ENCODE results near the gene RIPPLY2.
"Not testable (repeated sequence)": the region's sequence is repeated elsewhere in the genome, so short reads cannot be mapped to it uniquely, and the experiment has no call there.

The RIPPLY2 gene

DNA sequence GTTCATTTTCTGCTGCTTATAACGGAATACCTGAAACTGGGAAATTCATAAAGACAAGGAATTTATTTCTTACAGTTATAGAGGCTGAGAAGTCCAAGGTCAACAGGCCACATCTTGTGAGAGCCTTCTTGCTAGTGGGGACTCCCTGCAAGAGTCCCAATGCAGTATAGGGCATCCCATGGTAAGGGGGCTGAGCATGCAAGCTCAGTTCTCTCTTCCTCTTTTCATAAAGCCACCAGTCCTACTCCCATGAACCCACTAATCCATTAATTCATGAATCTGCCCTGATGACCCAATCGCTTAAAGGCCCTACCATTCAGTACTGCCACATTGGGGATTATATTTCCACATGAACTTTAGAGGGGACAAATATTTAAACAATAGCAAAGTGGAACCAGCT lies 32.8 kb downstream of the RIPPLY2 start:
- TF ChIP-seq, protein P1, sequence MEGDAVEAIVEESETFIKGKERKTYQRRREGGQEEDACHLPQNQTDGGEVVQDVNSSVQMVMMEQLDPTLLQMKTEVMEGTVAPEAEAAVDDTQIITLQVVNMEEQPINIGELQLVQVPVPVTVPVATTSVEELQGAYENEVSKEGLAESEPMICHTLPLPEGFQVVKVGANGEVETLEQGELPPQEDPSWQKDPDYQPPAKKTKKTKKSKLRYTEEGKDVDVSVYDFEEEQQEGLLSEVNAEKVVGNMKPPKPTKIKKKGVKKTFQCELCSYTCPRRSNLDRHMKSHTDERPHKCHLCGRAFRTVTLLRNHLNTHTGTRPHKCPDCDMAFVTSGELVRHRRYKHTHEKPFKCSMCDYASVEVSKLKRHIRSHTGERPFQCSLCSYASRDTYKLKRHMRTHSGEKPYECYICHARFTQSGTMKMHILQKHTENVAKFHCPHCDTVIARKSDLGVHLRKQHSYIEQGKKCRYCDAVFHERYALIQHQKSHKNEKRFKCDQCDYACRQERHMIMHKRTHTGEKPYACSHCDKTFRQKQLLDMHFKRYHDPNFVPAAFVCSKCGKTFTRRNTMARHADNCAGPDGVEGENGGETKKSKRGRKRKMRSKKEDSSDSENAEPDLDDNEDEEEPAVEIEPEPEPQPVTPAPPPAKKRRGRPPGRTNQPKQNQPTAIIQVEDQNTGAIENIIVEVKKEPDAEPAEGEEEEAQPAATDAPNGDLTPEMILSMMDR (conservative IDR thresholded peaks at IDR 0.05): no peak
- no peak for TF ChIP-seq ZFX (IDR thresholded peaks at IDR 0.05)
- H3K27ac ChIP-seq: no peak overlapping the region

GRCh38 chr6:83889621-83890020 lies 36.5 kb downstream of the RIPPLY2 start:
- H3K27ac ChIP-seq: no peak overlapping the region

GRCh38 chr6:83890520-83890919 lies 37.4 kb downstream of the RIPPLY2 start:
- no peak overlapping the region for H3K27ac ChIP-seq
- TF ChIP-seq, protein P1 (conservative IDR thresholded peaks at IDR 0.05): no peak
- no peak for TF ChIP-seq ZFX (IDR thresholded peaks at IDR 0.05)

More at GRCh38 chr6:83889621-83890020, 36.5 kb downstream of the RIPPLY2 start:
- TF ChIP-seq, protein P1 (conservative IDR thresholded peaks at IDR 0.05): no peak
- no peak for TF ChIP-seq ZFX (IDR thresholded peaks at IDR 0.05)

DNA sequence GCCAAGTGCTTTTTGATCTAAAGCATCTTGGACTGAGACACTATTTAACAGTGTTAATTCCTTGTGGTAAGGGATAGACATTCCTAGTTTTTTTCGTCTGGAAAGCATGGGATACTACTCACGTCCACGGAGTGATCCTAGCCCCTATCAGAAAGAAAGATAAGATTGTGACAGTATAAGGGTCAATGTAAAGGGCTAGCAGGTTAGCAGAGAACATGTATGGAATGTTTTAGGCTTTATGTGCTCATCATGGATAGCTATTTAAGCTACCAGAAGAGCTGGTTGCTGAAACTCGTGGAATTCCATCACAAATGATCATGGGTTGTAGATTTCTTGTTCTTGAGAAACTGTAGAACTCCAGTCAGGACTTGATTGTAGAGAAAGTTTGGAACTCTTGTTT lies 38.4 kb downstream of the RIPPLY2 start:
- no peak overlapping the region for H3K27ac ChIP-seq
- no peak for TF ChIP-seq ZFX (IDR thresholded peaks at IDR 0.05)
- TF ChIP-seq, protein P1 (conservative IDR thresholded peaks at IDR 0.05): no peak

GRCh38 chr6:83893024-83893423 lies 39.9 kb downstream of the RIPPLY2 start:
- TF ChIP-seq ZFX (IDR thresholded peaks at IDR 0.05): no peak
- TF ChIP-seq, protein P1 (conservative IDR thresholded peaks at IDR 0.05): no peak

GRCh38 chr6:83897094-83897493 lies 43.9 kb downstream of the RIPPLY2 start:
- H3K27ac ChIP-seq: not testable (repeated sequence)

More at GRCh38 chr6:83893024-83893423, 39.9 kb downstream of the RIPPLY2 start:
- no peak overlapping the region for H3K27ac ChIP-seq

GRCh38 chr6:83901624-83902023 lies 48.5 kb downstream of the RIPPLY2 start:
- no peak overlapping the region for H3K27ac ChIP-seq
- TF ChIP-seq ZFX (IDR thresholded peaks at IDR 0.05): no peak
- TF ChIP-seq, protein P1 (conservative IDR thresholded peaks at IDR 0.05): no peak

DNA sequence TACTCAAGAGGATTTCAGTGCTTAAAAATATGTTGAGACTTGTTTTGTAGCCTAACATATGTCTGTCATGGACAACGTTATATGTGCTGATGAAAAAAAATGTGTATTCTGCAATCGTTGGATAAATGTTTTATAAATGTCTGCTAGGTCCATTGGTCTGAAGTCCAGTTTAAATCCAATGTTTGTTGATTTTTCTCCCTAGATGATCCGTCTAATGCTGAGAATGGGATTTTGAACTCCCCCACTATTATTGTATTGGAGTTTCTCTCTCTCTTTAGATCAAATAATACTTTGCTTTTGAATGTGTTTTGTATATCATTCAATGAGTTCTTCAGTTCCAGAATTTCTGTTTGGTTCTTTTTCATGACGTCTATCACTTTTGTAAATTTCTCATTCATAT lies 51.2 kb downstream of the RIPPLY2 start:
- TF ChIP-seq, protein P1 (conservative IDR thresholded peaks at IDR 0.05): no peak
- TF ChIP-seq ZFX (IDR thresholded peaks at IDR 0.05): no peak
- H3K27ac ChIP-seq: no peak overlapping the region

All from C4-2B (cell line).